ENCODE measurements around the gene GLIPR1L2.
"Not testable (repeated sequence)": the region's sequence is repeated elsewhere in the genome, so short reads cannot be mapped to it uniquely, and the experiment has no call there.

GLIPR1L2 gene

GRCh38 chr12:75438059-75438754, 47.3 kb downstream of the GLIPR1L2 start:
- no peak for DNase-seq

- DNase-seq = no peak
Measured at GRCh38 chr12:75439048-75439447, 48.2 kb downstream of the GLIPR1L2 start.

- DNase-seq = no peak
Measured at GRCh38 chr12:75439930-75440329, 49.0 kb downstream of the GLIPR1L2 start.

- not testable (repeated sequence) for DNase-seq
Measured at GRCh38 chr12:75441687-75442449, 51.0 kb downstream of the GLIPR1L2 start.

GRCh38 chr12:75442454-75442853, 51.6 kb downstream of the GLIPR1L2 start:
- DNase-seq = not testable (repeated sequence)

DNA sequence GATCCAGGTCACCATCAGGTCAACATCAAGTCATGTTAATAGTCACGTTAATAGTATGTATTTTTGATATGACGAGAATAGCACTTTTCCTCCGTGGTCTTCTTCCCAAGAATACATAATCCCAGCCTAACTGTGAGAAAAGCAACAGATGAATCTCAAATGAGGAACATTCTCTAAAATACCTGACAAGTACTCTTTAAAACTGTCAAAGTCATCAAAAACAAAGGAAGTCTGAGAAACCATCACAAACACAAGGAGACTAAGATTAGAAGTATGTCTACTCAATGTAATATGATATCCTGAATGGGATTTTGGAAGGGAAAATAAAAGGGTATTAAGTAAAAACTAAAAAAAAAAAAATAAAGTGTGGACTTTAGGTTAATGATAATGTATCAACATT, 52.8 kb downstream of the GLIPR1L2 start:
- DNase-seq = no peak

DNA sequence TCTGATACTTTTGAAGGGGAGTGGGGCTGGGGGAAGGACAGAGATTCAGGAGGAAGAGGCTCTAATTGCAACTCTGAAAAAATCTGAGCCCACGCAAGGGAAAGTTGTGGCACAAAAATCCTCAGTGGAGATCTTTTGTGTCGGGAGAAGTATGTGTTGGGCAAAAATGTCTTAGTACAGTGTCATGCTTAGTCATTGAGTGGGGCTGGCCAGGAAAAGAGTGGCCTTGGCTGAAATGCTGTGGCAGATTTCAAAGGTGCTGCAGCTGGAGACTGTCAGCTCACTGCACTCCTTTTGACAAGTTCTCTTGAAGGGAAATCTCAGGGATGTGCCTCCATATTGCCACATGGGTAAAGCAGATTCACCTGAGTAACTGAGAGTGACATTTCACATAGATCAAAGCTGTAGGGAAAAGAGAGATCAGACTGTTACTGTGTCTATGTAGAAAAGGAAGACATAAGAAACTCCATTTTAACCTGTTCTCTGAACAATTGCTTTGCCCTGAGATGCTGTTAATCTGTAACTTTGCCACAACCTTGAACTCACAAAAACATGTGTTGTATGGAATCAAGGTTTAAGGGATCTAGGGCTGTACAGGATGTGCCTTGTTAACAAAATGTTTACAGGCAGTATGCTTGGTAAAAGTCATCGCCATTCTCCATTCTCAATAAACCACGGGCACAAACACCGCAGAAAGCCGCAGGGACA, 53.7 kb downstream of the GLIPR1L2 start:
- no peak for DNase-seq

DNA sequence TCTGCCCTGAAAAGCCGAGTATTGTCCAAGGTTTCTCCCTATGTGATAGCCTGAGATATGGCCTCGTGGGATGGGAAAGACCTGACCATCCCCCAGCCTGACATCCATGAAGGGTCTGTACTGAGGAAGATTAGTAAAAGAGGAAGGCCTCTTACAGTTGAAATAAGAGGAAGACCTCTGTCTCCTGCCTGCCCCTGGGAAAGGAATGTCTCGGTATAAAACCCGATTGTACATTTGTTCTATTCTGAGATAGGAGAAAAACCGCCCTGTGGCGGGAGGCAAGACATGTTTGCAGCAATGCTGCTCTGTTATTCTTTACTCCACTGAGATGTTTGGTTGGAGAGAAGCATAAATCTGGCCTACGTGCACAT, 54.2 kb downstream of the GLIPR1L2 start:
- DNase-seq = not testable (repeated sequence)

DNA sequence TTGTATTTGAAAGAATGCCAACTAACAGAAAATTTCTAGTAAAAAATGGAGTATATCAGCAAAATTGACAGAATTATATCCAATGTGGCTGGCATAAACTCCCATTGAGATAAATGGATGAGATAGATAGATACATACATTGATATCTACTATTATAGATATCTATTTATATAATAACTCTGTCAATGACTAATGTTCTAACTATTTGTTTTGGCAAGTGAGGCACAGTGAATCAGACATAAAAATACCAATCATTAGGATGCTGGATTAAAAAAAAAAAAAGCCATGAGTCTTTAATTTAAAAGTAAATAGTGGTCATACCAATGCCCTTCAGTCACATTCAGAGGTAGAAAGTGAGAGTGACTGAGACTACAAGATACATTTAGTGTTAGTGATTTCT, 56.0 kb downstream of the GLIPR1L2 start:
- DNase-seq = no peak

DNA sequence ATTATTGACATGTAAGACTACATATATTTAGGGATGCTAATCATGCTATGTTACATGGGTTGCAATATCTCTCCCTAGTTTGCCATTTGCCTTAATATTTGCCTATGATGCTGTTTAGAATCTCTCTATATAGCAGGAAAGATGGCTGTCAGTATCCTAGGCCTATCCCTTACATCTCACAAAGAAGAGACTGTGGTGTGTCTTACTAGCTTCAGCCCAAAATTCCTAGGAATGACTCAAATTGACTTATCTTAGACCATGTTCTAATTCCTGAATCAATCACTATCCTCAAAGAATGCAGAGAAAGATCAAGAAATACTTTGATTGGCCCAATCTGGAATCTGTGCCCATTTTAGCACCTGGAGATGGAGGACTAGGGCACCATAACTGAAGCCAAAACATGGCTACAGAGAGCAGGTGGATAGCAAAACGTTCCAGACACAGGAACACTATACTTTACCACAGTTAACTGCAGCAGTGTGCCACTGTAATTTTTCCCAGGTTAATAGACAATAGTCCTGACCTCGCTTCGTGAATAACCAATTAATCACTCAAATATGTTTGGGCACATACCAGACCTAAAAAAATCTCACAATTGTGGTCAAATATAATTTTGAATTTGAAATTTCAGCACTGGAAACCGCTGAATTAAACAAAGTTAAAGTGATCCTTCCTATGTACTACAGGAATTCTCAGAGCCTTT, 57.0 kb downstream of the GLIPR1L2 start:
- no peak for DNase-seq

DNA sequence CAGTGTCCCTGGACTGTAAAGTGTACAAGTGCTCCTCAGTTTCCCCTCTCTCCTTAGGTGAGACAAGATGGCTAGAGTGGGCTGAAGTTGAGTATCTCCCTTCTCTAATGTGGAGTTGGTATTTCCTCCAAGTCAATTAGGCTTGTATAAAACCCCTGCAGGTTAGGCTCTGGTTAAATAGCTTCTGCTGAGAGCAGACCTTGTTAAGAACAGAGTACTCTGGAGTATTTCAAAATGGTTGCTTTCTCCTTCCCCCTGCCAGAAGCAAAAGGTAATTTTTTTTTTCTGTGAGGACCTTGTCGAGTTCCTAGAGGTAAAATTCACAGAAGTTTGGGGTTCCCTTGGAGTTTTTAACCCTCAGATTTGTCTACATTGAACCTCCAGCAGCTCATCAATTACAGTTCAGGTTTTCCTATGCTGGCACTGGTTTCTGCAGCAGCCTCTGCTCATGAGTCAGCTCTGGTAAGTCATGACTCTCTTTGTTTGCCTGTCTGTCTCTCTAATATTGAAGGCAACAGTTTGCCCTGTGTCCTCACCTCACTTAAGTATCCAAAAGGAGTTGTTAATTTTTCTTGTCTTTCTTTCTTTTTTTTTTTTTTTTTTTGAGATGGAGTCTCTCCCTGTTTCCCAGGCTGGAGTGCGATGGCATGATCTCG, 61.9 kb downstream of the GLIPR1L2 start:
- DNase-seq = no peak

GRCh38 chr12:75455839-75456238, 65.0 kb downstream of the GLIPR1L2 start:
- no peak for DNase-seq

GRCh38 chr12:75457191-75457590, 66.3 kb downstream of the GLIPR1L2 start:
- DNase-seq = no peak

GRCh38 chr12:75457866-75458265, 67.0 kb downstream of the GLIPR1L2 start:
- DNase-seq = not testable (repeated sequence)

DNA sequence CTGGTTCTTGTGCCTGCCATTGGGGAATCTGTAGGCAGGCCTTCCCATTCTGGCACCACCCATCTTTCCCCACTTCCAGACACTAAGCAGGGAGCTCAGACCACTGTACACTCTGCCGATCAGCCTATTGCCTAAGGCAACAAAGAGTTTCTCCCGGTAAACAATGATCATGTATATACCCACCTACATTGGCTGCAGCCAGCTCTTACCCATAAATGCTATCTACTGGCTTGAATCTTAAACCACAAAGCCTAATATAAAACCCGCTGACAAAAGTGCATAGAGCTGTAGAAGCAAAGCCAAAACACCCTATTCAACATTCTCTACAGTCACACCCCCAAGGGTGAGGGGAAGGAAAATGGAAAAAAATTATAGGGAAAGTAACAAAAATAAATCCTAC, 68.9 kb downstream of the GLIPR1L2 start:
- DNase-seq = no peak

DNA sequence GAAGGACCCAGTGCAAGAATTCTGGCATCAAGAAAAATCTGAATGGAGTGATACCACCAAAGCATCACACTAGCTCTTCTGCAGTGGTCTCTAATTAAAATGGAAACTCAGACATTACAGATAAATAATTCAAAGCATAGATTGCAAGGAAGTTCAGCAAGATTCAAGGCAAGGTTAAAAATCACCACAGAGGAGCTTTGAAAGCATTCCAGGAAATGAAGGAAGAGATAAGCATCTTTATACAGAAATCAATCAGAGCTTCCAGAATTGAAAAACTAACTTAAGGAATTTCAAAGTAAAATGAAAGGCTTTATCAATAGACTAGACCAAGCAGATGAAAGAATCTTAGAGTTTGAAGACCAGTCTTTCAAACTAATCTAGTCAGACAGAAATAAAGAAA, 69.3 kb downstream of the GLIPR1L2 start:
- DNase-seq = no peak

DNA sequence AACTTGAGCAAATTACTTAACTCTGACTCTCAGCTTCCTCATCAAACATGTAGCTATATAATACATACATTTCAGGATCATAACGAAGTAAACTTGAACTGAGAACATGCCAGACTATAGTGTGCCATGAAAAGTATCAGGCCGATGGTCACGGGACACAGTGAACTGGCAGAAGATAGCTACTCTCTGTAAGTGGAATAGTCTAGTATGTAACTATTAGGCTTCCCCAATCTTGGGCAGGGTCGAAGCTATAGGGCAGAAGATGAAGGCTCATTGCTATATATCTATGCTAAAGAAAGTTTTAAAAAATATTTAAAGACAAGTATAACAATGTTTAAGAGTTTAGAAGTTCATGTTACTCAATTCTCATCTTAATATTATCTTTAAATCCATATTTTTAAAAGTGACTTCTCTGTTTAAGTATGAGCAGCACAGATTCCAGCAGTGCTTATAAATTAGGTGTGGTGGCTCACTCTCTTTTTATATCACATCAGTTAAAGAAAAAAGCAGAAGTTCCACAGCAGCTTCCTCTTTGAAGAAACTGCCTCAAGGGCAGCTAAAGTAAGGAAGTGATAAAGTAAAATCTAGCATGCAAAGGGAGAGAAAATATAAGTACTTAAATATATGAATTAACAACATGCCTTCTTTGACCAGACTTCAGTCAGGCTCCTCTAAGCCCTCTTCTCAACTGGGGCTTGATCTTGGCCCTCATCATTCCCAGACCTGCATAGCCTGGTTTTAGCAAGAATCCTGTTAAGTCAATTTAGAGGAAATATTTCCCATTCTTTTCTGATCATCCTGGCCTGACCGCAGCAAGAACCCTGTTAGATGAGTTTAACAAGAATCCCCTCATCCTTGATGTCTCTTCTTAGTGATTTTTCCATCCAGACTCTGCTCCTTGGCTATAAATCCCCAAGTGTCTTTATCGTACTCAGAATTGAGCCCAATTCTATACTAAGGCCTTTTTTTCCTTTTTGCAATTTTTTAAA, 81.3 kb downstream of the GLIPR1L2 start:
- no peak for DNase-seq

DNA sequence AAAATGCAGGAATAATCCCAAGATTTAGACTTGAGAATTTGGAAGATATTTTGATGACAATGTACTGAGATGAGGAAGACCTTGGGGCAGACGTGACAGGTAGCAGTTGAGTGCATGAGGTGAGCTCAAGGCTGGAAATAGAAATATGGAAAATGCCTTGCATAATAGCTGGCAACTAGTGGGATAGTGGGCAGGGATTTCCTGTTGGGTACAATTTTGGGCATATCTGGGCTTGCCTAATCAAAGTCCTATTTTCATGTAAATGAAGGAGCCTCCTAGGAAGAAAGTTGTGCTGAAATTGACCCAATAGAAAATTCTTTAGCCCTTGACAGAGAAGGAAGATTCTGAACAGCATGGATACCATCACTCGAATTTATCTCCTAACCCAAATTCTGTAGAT, 83.2 kb downstream of the GLIPR1L2 start:
- DNase-seq = no peak

DNA sequence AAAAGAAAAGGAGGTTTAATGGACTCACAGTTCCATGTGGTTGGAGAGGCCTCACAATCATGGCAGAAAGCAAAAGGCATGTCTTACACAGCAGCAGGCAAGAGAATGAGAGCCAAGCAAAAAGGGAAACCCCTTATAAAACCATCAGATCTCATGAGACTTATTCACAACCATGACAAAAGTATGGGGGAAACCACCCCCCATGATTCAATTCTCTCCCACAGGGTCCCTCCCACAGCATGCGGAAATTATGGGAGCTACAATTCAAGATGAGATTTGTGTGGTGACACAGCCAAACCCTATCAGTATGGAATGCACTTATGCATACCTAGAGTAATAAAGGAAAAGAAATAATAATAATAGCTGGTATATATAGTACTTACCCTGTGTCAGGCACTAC, 85.2 kb downstream of the GLIPR1L2 start:
- DNase-seq = no peak

GRCh38 chr12:75477137-75477536, 86.2 kb downstream of the GLIPR1L2 start:
- DNase-seq = no peak

DNA sequence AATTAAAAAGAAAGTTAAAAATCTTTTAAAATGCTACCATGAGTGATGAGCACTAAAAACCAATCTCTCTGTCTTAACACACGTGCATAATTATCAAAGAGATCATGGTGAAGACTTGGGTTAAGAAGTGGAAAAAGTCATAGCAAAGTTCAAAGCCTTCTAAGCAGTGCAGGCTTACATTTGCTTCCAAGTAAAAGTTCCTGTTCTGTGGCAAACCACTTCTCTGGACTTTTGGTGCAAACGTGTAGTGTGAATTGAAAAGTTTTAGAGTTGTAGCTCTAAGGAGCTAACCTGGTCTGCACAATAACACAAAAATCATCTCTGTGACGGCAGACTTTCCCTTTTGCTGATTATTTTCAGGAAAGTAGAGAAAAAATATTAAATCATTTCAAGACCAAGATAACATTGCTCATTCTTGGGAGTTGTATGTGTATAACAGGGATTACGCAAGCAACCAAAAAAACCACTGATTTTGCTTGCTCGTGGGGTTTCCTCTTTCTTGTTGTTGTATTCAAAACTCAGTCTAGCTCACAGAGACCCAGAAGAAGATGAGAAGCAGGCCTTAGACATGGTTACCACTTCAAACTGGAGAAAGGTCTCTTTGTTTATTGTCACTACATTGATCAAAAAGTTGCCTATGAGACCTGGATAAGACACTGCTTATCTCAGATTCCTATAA, 87.4 kb downstream of the GLIPR1L2 start:
- no peak for DNase-seq
